ENCODE results near the gene UCP1.
"Not testable (repeated sequence)": the region's sequence is repeated elsewhere in the genome, so short reads cannot be mapped to it uniquely, and the experiment has no call there.

DNA sequence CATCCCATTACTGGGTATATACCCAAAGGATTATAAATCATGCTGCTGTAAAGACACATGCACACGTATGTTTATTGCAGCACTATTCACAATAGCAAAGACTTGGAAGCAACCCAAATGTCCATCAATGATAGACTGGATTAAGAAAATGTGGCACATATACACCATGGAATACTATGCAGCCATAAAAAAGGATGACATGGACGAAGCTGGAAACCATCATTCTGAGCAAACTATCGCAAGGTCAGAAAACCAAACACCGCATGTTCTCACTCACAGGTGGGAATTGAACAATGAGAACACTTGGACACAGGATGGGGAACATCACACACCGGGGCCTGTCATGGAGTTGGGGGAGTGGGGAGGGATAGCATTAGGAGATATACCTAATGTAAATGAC, 55.0 kb downstream of the UCP1 start:
- TF ChIP-seq CTCF (IDR thresholded peaks at IDR 0.05; ENCODE audit: insufficient read depth, low read length); POLR2AphosphoS5 (IDR thresholded peaks at IDR 0.05; ENCODE audit: low read depth); SPI1 (IDR thresholded peaks at IDR 0.05; ENCODE audit: borderline replicate concordance, low read depth): not testable (repeated sequence)

All from HL-60 (cell line).